ENCODE data around the gene ZNF318. TPM values are rescaled to one million over a fixed set of nuclear protein-coding genes. Genes with fewer than 3 reads are reported as not detected.
A peak's percentile ranks its signal among the peaks of the same experiment; 100 is the strongest.
"Not testable (repeated sequence)": the region's sequence is repeated elsewhere in the genome, so short reads cannot be mapped to it uniquely, and the experiment has no call there.

ZNF318 gene, protein sequence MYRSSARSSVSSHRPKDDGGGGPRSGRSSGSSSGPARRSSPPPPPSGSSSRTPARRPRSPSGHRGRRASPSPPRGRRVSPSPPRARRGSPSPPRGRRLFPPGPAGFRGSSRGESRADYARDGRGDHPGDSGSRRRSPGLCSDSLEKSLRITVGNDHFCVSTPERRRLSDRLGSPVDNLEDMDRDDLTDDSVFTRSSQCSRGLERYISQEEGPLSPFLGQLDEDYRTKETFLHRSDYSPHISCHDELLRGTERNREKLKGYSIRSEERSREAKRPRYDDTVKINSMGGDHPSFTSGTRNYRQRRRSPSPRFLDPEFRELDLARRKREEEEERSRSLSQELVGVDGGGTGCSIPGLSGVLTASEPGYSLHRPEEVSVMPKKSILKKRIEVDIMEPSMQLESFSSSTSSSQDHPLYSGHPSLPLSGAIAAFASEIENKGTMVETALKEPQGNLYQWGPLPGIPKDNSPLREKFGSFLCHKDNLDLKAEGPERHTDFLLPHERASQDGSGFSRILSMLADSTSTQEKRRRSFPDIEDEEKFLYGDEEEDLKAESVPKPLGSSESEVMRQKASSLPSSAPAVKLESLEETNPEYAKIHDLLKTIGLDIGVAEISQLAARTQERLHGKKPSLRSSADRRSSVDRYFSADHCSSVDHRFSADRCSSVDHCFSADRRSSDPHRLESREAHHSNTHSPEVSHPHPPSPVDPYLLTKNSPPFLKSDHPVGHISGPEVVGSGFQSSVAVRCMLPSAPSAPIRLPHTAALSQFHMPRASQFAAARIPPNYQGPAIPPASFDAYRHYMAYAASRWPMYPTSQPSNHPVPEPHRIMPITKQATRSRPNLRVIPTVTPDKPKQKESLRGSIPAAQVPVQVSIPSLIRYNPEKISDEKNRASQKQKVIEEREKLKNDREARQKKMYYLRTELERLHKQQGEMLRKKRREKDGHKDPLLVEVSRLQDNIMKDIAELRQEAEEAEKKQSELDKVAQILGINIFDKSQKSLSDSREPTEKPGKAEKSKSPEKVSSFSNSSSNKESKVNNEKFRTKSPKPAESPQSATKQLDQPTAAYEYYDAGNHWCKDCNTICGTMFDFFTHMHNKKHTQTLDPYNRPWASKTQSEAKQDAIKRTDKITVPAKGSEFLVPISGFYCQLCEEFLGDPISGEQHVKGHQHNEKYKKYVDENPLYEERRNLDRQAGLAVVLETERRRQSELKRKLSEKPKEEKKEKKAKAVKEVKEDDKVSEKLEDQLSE (N-terminal part only)
- total RNA-seq: 16.4 TPM
- long read RNA-seq, full-length matches to known transcripts: 1 of 9 reads
- long read RNA-seq, partial matches to known transcripts: 4 of 9 reads
- long read RNA-seq, other reads (novel, unspliced or antisense): 4 of 9 reads

DNA sequence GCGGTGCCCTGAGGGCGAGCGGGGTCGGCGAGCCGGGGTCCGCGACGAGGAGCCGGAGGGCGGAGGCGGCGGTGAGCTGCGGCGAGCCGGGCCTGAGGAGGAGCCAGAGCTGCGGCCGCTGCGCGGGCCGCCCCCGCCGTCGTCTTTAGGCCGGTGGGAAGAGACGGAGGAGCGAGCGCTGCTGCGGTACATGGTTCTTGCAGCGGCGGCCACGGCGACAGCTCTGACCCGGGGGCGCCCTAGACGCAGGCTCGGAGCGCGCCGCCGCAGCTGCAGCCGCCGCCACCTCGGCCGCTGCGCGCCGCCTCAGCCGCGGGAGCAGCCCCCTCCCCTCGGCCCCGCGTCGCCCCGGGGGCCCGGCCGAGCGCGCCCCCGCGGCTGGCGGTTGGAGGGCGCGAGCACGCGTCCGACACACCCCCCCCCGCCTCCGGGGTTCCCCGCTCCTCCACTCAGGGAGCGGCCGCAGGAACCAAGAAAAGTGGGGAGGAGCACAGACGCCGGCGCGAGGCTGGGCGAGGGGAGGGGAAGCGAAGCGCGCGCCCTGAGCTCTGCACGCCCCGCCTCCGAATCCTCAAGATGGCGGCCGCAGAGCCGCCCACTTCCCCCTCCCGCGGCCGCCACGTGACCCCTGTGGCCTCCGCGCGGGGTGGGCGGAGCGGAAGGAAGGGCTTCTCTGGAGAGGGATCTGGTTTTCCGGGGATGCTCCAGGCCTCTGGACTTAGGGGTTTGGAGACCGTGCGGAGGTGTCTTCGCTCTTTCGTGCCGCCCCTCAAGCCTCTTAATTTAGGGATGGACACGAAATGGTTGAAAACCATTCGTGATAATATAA lies at the start of gene ZNF318:
Gene ZNF318 (minus strand): TSS at position 474 of the 829 bp plus-strand sequence. CDS start 282 bp downstream, at position 192.
- Histone ChIP-seq H3K4me3 (peak within 1 kb of the TSS; percentile 75), H3K9me3 (no peaks in the 10 kb centered on the region), H3K27me3 (no peaks in the 10 kb centered on the region), H3K27ac (peak within 1 kb of the TSS; percentile 83), H3K36me3 (peaks cover 9% of the 10 kb centered on the region), H3K4me1 (peaks cover 22% of the 10 kb centered on the region)
- TF ChIP-seq, protein P1, sequence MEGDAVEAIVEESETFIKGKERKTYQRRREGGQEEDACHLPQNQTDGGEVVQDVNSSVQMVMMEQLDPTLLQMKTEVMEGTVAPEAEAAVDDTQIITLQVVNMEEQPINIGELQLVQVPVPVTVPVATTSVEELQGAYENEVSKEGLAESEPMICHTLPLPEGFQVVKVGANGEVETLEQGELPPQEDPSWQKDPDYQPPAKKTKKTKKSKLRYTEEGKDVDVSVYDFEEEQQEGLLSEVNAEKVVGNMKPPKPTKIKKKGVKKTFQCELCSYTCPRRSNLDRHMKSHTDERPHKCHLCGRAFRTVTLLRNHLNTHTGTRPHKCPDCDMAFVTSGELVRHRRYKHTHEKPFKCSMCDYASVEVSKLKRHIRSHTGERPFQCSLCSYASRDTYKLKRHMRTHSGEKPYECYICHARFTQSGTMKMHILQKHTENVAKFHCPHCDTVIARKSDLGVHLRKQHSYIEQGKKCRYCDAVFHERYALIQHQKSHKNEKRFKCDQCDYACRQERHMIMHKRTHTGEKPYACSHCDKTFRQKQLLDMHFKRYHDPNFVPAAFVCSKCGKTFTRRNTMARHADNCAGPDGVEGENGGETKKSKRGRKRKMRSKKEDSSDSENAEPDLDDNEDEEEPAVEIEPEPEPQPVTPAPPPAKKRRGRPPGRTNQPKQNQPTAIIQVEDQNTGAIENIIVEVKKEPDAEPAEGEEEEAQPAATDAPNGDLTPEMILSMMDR (IDR thresholded peaks at IDR 0.05): no peak
- ATAC-seq: peak; percentile 98
- peak; percentile 98 for DNase-seq
- intact Hi-C loops (cut with DNase I): no loop called here

DNA sequence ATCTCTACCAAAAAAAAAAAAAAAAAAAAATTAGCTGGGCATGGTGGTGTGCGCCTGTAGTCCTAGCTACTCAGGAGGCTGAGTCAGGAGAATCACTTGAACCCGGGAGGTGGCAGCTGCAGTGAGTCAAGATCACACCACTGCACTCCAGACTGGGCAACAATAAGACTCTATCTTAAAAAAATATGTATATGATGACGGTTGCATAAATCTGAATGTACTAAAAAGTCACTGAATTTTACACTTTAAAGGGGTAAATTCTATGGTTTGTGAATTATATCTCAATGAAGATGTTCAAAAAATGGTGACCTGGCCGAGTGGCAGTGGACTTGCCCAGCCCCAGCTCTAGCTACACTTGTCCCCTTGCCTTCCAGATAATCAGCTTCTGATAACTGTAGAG lies 47.5 kb upstream of the ZNF318 start:
- ATAC-seq: no peak
- intact Hi-C loops (cut with DNase I): no loop called here

DNA sequence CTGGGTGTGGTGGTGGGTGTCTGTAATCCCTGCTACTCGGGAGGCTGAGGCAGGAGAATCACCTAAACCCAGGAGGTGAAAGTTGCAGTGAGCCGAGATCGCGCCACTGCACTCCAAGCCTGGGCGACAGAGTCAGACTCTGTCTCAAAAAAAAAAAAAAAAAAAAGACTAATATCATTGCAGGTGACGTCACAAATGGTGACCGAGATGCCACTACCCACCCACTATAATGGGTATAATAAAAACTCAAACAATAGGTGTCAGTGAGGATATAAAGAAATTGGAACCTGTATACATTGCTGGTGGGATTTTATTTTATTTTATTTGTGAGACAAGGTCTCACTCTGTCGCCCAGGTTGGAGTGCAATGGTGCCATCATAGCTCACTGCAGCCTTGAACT lies 45.8 kb upstream of the ZNF318 start:
- H3K27ac ChIP-seq; intact Hi-C loops (cut with DNase I); H3K4me1 ChIP-seq; H3K9me3 ChIP-seq; H3K27me3 ChIP-seq; H3K36me3 ChIP-seq; ATAC-seq; DNase-seq; H3K4me3 ChIP-seq: not testable (repeated sequence)

More for the DNA sequence above, 47.5 kb upstream of the ZNF318 start:
- no peaks in the 10 kb centered on the region for H3K27me3 ChIP-seq
- H3K27ac ChIP-seq: no peak overlapping the region
- no peak for DNase-seq
- H3K36me3 ChIP-seq: no peaks in the 10 kb centered on the region
- H3K4me1 ChIP-seq: no peaks in the 10 kb centered on the region
- H3K4me3 ChIP-seq: no peak overlapping the region
- TF ChIP-seq, protein P1 (IDR thresholded peaks at IDR 0.05): no peak
- H3K9me3 ChIP-seq: no peaks in the 10 kb centered on the region

DNA sequence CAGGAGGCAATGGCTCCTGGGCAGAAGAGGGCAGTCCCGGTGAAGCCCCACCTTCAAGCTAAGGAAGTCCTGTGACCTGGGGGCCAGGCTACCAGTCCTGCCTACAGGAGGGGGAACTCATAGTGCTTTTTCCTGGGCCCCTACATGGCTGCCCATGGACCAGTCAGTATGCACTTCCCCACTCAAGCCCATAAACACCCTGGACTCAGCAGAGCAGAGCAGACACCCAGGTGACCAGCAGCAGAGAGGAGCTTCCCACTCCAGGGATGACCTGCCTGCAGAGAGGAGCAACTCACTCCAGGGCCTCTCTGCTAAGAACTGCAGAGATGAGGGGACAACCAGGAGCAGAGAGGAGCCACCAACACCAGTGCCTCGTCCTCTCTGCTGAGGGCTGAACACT lies 43.6 kb upstream of the ZNF318 start:
- Histone ChIP-seq H3K27me3 (no peaks in the 10 kb centered on the region), H3K4me3 (no peak overlapping the region), H3K4me1 (no peaks in the 10 kb centered on the region), H3K9me3 (no peaks in the 10 kb centered on the region), H3K27ac (no peak overlapping the region), H3K36me3 (no peaks in the 10 kb centered on the region)
- ATAC-seq (peak; percentile 38), DNase-seq (no peak)
- TF ChIP-seq, protein P1 (IDR thresholded peaks at IDR 0.05): no peak
- intact Hi-C loops (cut with DNase I): no loop called here

DNA sequence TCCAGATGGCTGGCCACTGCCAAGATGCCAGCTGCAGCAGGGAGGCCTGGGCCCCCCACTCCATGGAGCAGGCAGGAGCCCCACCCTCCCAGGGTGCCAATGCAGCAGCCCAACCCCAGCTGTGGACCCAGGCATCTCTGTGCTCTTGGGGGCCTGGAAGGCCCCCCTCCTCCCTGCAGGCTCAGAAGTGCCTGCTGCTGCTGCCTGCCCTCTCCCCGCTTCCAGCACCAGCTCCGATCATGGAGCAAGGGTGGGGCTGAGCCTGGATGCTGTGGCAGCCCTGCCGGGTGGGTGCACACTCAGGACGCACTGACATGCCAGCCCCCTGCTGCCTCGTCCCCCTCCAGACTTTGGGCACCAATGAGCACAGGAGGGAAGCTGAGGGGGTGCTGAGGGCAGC lies 43.1 kb upstream of the ZNF318 start:
- TF ChIP-seq, protein P1 (IDR thresholded peaks at IDR 0.05): no peak
- ATAC-seq (peak; percentile 9), DNase-seq (no peak)
- intact Hi-C loops (cut with DNase I): no loop called here
- Histone ChIP-seq H3K4me1 (no peaks in the 10 kb centered on the region), H3K9me3 (no peaks in the 10 kb centered on the region), H3K27me3 (no peaks in the 10 kb centered on the region), H3K4me3 (no peak overlapping the region), H3K27ac (no peak overlapping the region), H3K36me3 (no peaks in the 10 kb centered on the region)

DNA sequence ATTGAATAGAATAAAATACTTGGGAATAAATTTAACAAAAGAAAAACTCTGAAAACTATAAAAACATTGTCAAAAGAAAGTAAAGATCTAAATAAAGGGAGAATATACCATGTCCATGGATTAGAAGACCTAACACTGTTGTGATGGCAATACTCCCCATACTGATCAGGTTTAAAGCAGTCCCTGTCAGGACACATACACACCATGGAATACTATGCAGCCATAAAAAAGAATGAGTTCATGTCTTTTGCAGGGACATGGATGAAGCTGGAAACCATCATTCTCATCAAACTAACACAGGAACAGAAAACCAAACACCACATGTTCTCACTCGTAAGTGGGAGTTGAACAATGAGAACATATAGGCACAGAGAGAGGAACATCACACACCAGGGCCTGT lies 41.3 kb upstream of the ZNF318 start:
- H3K9me3 ChIP-seq; H3K27ac ChIP-seq; H3K36me3 ChIP-seq; H3K4me3 ChIP-seq; H3K27me3 ChIP-seq; H3K4me1 ChIP-seq; DNase-seq; ATAC-seq; intact Hi-C loops (cut with DNase I): not testable (repeated sequence)
